DMS153 treated with DMSO at 0.1 percent for 48 hours (cell line): ENCODE data around the gene FNDC8.
A peak's percentile ranks its signal among the peaks of the same experiment; 100 is the strongest.
"Not testable (repeated sequence)": the region's sequence is repeated elsewhere in the genome, so short reads cannot be mapped to it uniquely, and the experiment has no call there.

Experiments
- DNase-seq: peaks from one replicate; lab custom pipeline; 2025; ENCODE audit not compliant: unreplicated experiment; lab: John Stamatoyannopoulos, UW

The FNDC8 gene

GRCh38 chr17:35121315-35121714 lies at the start of gene FNDC8:
TSS of gene FNDC8 (plus strand) at chr17:35121615. CDS start at chr17:35121694, 79 bp downstream.
- DNase-seq: no peak

- DNase-seq: no peak
Observed at GRCh38 chr17:35073183-35073790, 48.1 kb upstream of the FNDC8 start.

GRCh38 chr17:35073991-35074627 lies 47.3 kb upstream of the FNDC8 start:
- no peak for DNase-seq

GRCh38 chr17:35074711-35075707 lies 46.4 kb upstream of the FNDC8 start:
- no peak for DNase-seq

- DNase-seq: no peak
Observed at GRCh38 chr17:35076874-35077273, 44.5 kb upstream of the FNDC8 start.

GRCh38 chr17:35079547-35080423 lies 41.6 kb upstream of the FNDC8 start:
- no peak for DNase-seq

- DNase-seq: no peak
Observed at GRCh38 chr17:35080536-35080935, 40.9 kb upstream of the FNDC8 start.

GRCh38 chr17:35081638-35082037 lies 39.8 kb upstream of the FNDC8 start:
- no peak for DNase-seq

- DNase-seq: peak; percentile 41
Observed at GRCh38 chr17:35082073-35082657, 39.2 kb upstream of the FNDC8 start.

GRCh38 chr17:35083071-35083470 lies 38.3 kb upstream of the FNDC8 start:
- no peak for DNase-seq

GRCh38 chr17:35084987-35085386 lies 36.4 kb upstream of the FNDC8 start:
- DNase-seq: no peak

GRCh38 chr17:35086164-35086563 lies 35.3 kb upstream of the FNDC8 start:
- no peak for DNase-seq

GRCh38 chr17:35086931-35087573 lies 34.4 kb upstream of the FNDC8 start:
- DNase-seq: no peak

- DNase-seq: peak; percentile 16
Observed at GRCh38 chr17:35087731-35088355, 33.6 kb upstream of the FNDC8 start.

- no peak for DNase-seq
Observed at GRCh38 chr17:35088356-35088880, 33.0 kb upstream of the FNDC8 start.

- DNase-seq: peak; percentile 66
Observed at GRCh38 chr17:35088881-35089585, 32.4 kb upstream of the FNDC8 start.

- DNase-seq: no peak
Observed at GRCh38 chr17:35089586-35090296, 31.7 kb upstream of the FNDC8 start.

- not testable (repeated sequence) for DNase-seq
Observed at GRCh38 chr17:35090707-35091106, 30.7 kb upstream of the FNDC8 start.
